ENCODE measurements around the gene ZFAND3. TPM values are rescaled to one million over a fixed set of nuclear protein-coding genes. Genes with fewer than 3 reads are reported as not detected.

The ZFAND3 gene
- total RNA-seq, 1 donor from 2014 or later = 31.2 TPM

DNA sequence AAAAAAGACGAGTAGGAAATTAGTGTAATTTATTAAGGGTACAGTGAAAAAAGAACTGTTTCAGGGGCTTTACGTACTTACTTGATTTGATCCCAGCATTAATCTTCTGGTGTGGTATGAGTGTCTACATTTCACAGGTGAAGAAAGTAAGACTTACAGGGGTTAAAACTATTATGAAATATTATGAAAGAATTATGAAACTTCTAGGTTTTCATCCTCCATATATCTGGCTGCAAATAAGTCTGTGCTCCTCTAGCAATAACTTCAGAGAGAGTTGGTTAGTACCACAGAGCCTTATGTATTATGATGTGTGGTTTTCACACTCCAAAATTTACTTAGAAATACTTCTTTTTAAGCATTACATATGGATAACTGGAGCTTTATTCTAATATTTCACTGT lies 41.9 kb downstream of the ZFAND3 start:
- intact Hi-C loops (cut with DNase I) = no loop called here
- H3K4me1 ChIP-seq = peaks cover 59% of the 10 kb centered on the region

DNA sequence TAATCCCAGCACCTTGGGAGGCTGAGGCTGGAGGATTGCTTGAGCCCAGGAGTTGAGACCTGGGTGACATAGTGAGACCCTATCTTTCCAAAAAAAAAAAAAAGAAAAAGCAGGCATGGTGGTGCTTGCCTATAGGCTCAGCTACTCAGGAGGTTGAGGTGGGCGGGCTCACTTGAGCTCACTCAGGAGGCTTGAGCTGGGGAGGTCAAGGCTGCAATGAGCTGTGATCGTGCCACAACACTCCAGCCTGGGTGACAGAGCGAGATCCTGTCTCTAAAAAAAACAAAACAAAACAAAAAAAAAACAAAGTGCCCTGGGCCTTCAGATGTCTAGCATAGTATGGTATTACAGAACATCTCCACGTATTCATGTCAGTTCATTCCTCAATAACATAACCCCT lies 42.9 kb downstream of the ZFAND3 start:
- Histone ChIP-seq H3K4me3 (no peak overlapping the region), H3K4me1 (peaks cover 63% of the 10 kb centered on the region), H3K9me3 (no peaks in the 10 kb centered on the region), H3K27ac (no peak overlapping the region), H3K36me3 (no peaks in the 10 kb centered on the region), H3K27me3 (no peaks in the 10 kb centered on the region)
- no peak for TF ChIP-seq POLR2AphosphoS5 (IDR thresholded peaks at IDR 0.05; ENCODE audit: insufficient read depth in 1 of 2, low read depth in 1 of 2)
- TF ChIP-seq POLR2A (IDR thresholded peaks at IDR 0.05) = no peak
- TF ChIP-seq, protein P1, sequence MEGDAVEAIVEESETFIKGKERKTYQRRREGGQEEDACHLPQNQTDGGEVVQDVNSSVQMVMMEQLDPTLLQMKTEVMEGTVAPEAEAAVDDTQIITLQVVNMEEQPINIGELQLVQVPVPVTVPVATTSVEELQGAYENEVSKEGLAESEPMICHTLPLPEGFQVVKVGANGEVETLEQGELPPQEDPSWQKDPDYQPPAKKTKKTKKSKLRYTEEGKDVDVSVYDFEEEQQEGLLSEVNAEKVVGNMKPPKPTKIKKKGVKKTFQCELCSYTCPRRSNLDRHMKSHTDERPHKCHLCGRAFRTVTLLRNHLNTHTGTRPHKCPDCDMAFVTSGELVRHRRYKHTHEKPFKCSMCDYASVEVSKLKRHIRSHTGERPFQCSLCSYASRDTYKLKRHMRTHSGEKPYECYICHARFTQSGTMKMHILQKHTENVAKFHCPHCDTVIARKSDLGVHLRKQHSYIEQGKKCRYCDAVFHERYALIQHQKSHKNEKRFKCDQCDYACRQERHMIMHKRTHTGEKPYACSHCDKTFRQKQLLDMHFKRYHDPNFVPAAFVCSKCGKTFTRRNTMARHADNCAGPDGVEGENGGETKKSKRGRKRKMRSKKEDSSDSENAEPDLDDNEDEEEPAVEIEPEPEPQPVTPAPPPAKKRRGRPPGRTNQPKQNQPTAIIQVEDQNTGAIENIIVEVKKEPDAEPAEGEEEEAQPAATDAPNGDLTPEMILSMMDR (IDR thresholded peaks at IDR 0.05) = no peak
- intact Hi-C loops (cut with DNase I) = no loop called here
- DNase-seq (ENCODE audit: extremely low spot score in 2 of 2) = no peak

More for the DNA sequence above, 41.9 kb downstream of the ZFAND3 start:
- H3K27ac ChIP-seq = no peak overlapping the region
- H3K9me3 ChIP-seq = no peaks in the 10 kb centered on the region
- TF ChIP-seq POLR2AphosphoS5 (IDR thresholded peaks at IDR 0.05; ENCODE audit: insufficient read depth in 1 of 2, low read depth in 1 of 2) = no peak
- TF ChIP-seq POLR2A (IDR thresholded peaks at IDR 0.05) = no peak
- TF ChIP-seq, protein P1 (IDR thresholded peaks at IDR 0.05) = no peak
- no peaks in the 10 kb centered on the region for H3K36me3 ChIP-seq
- H3K27me3 ChIP-seq = no peaks in the 10 kb centered on the region
- no peak for DNase-seq (ENCODE audit: extremely low spot score in 2 of 2)
- H3K4me3 ChIP-seq = no peak overlapping the region

DNA sequence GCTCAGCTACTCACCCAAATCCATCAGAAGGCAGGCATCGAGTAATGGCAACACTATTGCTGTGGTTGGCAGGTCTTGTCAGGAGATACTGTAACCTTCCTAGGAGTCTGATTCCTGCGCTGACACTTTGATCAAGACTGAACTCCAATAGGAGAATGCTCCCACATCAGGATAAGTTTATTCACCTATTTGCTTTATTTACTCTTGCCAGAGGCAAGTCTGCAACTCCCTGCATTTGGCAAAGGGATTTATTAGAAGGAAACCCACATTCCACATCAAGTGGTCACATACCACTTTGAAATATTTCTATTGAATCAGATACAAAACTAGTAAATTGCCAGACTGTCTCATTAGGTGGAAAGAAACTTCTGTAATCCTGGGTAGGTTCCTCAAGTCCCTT lies 43.5 kb downstream of the ZFAND3 start:
- Histone ChIP-seq H3K4me3 (no peak overlapping the region), H3K36me3 (no peaks in the 10 kb centered on the region), H3K4me1 (peaks cover 64% of the 10 kb centered on the region), H3K27me3 (no peaks in the 10 kb centered on the region), H3K27ac (no peak overlapping the region), H3K9me3 (no peaks in the 10 kb centered on the region)
- intact Hi-C loops (cut with DNase I) = no loop called here
- no peak for DNase-seq (ENCODE audit: extremely low spot score in 2 of 2)
- no peak for TF ChIP-seq POLR2AphosphoS5 (IDR thresholded peaks at IDR 0.05; ENCODE audit: insufficient read depth in 1 of 2, low read depth in 1 of 2)
- no peak for TF ChIP-seq POLR2A (IDR thresholded peaks at IDR 0.05)
- TF ChIP-seq, protein P1 (IDR thresholded peaks at IDR 0.05) = no peak

DNA sequence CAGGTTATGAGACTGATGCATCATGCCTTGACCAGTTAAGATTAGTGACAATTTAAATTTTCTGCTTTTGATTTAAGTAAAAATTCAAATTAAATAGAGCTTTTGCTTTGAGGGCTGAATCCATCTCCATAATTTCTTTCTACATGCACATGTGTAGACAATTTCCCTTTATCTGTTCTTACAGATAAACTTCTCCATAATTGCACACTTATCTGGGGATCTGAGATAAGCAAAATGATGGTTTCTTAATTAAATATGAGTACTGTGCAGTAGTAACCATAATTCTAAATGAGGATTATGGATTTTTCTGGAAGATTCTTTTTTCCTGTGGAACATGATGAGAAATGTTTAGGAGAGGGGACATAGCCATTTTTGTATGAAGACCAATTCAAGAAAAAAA lies 44.7 kb downstream of the ZFAND3 start:
- Histone ChIP-seq H3K27ac (no peak overlapping the region), H3K4me3 (no peak overlapping the region), H3K36me3 (no peaks in the 10 kb centered on the region), H3K27me3 (no peaks in the 10 kb centered on the region), H3K9me3 (no peaks in the 10 kb centered on the region), H3K4me1 (peaks cover 56% of the 10 kb centered on the region)
- intact Hi-C loops (cut with DNase I) = no loop called here
- TF ChIP-seq, protein P1 (IDR thresholded peaks at IDR 0.05) = no peak
- TF ChIP-seq POLR2A (IDR thresholded peaks at IDR 0.05) (no peak), POLR2AphosphoS5 (IDR thresholded peaks at IDR 0.05; ENCODE audit: insufficient read depth in 1 of 2, low read depth in 1 of 2) (no peak)
- DNase-seq (ENCODE audit: extremely low spot score in 2 of 2) = no peak

DNA sequence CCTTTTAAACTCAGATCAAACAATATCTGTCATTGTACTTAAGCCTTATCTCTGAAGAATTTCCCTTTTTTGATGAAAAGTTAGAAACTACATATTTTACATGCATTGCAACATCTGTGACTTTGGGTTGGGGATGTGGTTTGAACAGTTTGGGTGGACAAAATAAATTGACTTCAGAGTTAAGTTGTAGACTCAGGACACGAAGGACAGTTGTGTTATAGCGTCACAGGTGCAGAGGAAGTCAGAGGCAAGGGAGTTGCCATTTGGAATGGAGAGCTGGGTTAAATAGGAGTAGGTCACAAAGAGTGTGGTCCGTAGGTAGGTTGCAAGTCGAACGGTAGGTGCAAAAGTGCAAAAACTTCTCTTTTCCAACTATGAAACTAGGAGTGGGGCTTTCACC lies 46.0 kb downstream of the ZFAND3 start:
- Histone ChIP-seq H3K9me3 (no peaks in the 10 kb centered on the region), H3K4me1 (peaks cover 52% of the 10 kb centered on the region), H3K27ac (no peak overlapping the region), H3K27me3 (no peaks in the 10 kb centered on the region), H3K4me3 (no peak overlapping the region), H3K36me3 (no peaks in the 10 kb centered on the region)
- no peak for DNase-seq (ENCODE audit: extremely low spot score in 2 of 2)
- TF ChIP-seq POLR2A (IDR thresholded peaks at IDR 0.05) (no peak), POLR2AphosphoS5 (IDR thresholded peaks at IDR 0.05; ENCODE audit: insufficient read depth in 1 of 2, low read depth in 1 of 2) (no peak)
- TF ChIP-seq, protein P1 (IDR thresholded peaks at IDR 0.05) = no peak
- intact Hi-C loops (cut with DNase I) = no loop called here
